Astrocyte (in vitro differentiated cells and primary cell): Measurements from ENCODE around the gene CXADR. TPM values are rescaled to one million over a fixed set of nuclear protein-coding genes. Genes with fewer than 3 reads are reported as not detected.
A peak's percentile ranks its signal among the peaks of the same experiment; 100 is the strongest.
"Not testable (repeated sequence)": the region's sequence is repeated elsewhere in the genome, so short reads cannot be mapped to it uniquely, and the experiment has no call there.

ENCODE experiments used
- DNase-seq: peaks from one replicate; pipeline ENCODE4 v3.0.0-alpha.2; 2010; ENCODE audit warnings: low read depth
- FAIRE-seq: peaks from 2 replicates; lab custom pipeline; 2011; peaks lifted over from hg19 to GRCh38; lab: Jason Lieb, UNC
- H2AFZ ChIP-seq: 2 replicates; pipeline ENCODE4 v1.6.0; 2012; ENCODE audit warnings: low read depth, low read length, inconsistent platforms
- H3K27ac ChIP-seq: 2 replicates; pipeline ENCODE4 v1.5.1; 2011; ENCODE audit warnings: low read depth, low read length, inconsistent platforms
- H3K27me3 ChIP-seq: 2 replicates; pipeline ENCODE4 v1.6.0; 2011; ENCODE audit warnings: low read length, inconsistent platforms; ENCODE audit not compliant: insufficient read depth
- H3K36me3 ChIP-seq: 2 replicates; pipeline ENCODE4 v1.5.1; 2011; ENCODE audit warnings: low read length, inconsistent platforms; ENCODE audit not compliant: insufficient read depth
- H3K4me1 ChIP-seq: 2 replicates; pipeline ENCODE4 v1.5.1; 2011; ENCODE audit warnings: low read length, inconsistent platforms; ENCODE audit not compliant: insufficient read depth
- H3K4me2 ChIP-seq: 2 replicates; pipeline ENCODE4 v1.6.0; 2012; ENCODE audit warnings: low read length, inconsistent platforms
- H3K4me3 ChIP-seq: 2 replicates; pipeline ENCODE4 v1.5.1; 2011; ENCODE audit warnings: low read depth, mild to moderate bottlenecking, low read length, inconsistent platforms; ENCODE audit not compliant: insufficient read depth
- H3K79me2 ChIP-seq: 2 replicates; pipeline ENCODE4 v1.6.0; 2012; ENCODE audit warnings: mild to moderate bottlenecking, low read length, inconsistent platforms; ENCODE audit not compliant: insufficient read depth
- H3K9ac ChIP-seq: 2 replicates; pipeline ENCODE4 v1.6.0; 2012; ENCODE audit warnings: mild to moderate bottlenecking, low read length, inconsistent platforms
- H3K9me3 ChIP-seq: 2 replicates; pipeline ENCODE4 v1.5.1; 2012; ENCODE audit warnings: low read depth, mild to moderate bottlenecking, low read length, inconsistent platforms; ENCODE audit not compliant: insufficient read depth
- H4K20me1 ChIP-seq: 2 replicates; pipeline ENCODE4 v1.6.0; 2012; ENCODE audit warnings: low read length, inconsistent platforms; ENCODE audit not compliant: insufficient read depth
- H3K27ac Mint-ChIP-seq: one replicate; pipeline ENCODE4 v1.8.0; 2021; ENCODE audit warnings: mild to moderate bottlenecking, mixed read lengths; ENCODE audit not compliant: unreplicated experiment
- H3K27me3 Mint-ChIP-seq: one replicate; pipeline ENCODE4 v1.8.0; 2021; ENCODE audit warnings: low read depth, mixed read lengths; ENCODE audit not compliant: unreplicated experiment
- H3K36me3 Mint-ChIP-seq: one replicate; pipeline ENCODE4 v1.8.0; 2021; ENCODE audit warnings: low read depth, mixed read lengths; ENCODE audit not compliant: unreplicated experiment
- H3K4me1 Mint-ChIP-seq: one replicate; pipeline ENCODE4 v1.8.0; 2021; ENCODE audit warnings: low read depth, mixed read lengths; ENCODE audit not compliant: unreplicated experiment
- H3K4me3 Mint-ChIP-seq: one replicate; pipeline ENCODE4 v1.8.0; 2021; ENCODE audit warnings: mild to moderate bottlenecking, moderate library complexity, mixed read lengths; ENCODE audit not compliant: unreplicated experiment
- H3K9me3 Mint-ChIP-seq: one replicate; pipeline ENCODE4 v1.8.0; 2021; ENCODE audit warnings: mild to moderate bottlenecking, mixed read lengths; ENCODE audit not compliant: unreplicated experiment
- CTCF ChIP-seq: IDR thresholded peaks from 2 replicates; pipeline ENCODE4 v1.5.1; 2011; ENCODE audit warnings: low read depth, mild to moderate bottlenecking, inconsistent platforms, low read length, moderate library complexity; ENCODE audit not compliant: insufficient read depth
- EZH2 ChIP-seq: IDR thresholded peaks from 2 replicates; pipeline ENCODE4 v1.6.1; 2012; ENCODE audit warnings: mild to moderate bottlenecking, low read length, inconsistent platforms; ENCODE audit not compliant: insufficient read depth
- total RNA-seq: library from RNA; stranded (reverse); gene quantifications from 2 replicates; pipeline ENCODE4 v1.2.1, GENCODE V29; 2021

Gene CXADR
- total RNA-seq, 1 donor from 2014 or later: 30.6 TPM

GRCh38 chr21:17514124-17514845 lies 1.4 kb downstream of the CXADR start:
- Mint-ChIP-seq H3K4me3 (peak overlapping the region; percentile 91), H3K36me3 (no peaks in the 10 kb centered on the region), H3K27ac (peak overlapping the region; percentile 96), H3K27me3 (no peaks in the 10 kb centered on the region), H3K9me3 (no peaks in the 10 kb centered on the region), H3K4me1 (peaks cover 15% of the 10 kb centered on the region)
- no peaks in the 10 kb centered on the region for H3K9me3 ChIP-seq
- TF ChIP-seq CTCF: no peak
- TF ChIP-seq EZH2: no peak
- no peak for FAIRE-seq
- no peaks in the 10 kb centered on the region for H3K79me2 ChIP-seq
- peak; percentile 53 for DNase-seq
- H3K36me3 ChIP-seq: no peaks in the 10 kb centered on the region
- peak overlapping the region; percentile 93 for H2AFZ ChIP-seq
- H3K27ac ChIP-seq: no peak overlapping the region
- H3K4me3 ChIP-seq: peak overlapping the region; percentile 78
- H3K9ac ChIP-seq: peak overlapping the region; percentile 66
- no peaks in the 10 kb centered on the region for H4K20me1 ChIP-seq
- H3K4me2 ChIP-seq: peak overlapping the region; percentile 99
- peaks cover 22% of the 10 kb centered on the region for H3K4me1 ChIP-seq
- H3K27me3 ChIP-seq: peaks cover 21% of the 10 kb centered on the region

GRCh38 chr21:17517008-17517407 lies 4.2 kb downstream of the CXADR start:
- not testable (repeated sequence) for H3K9me3 ChIP-seq, H3K27ac Mint-ChIP-seq, FAIRE-seq, H3K27ac ChIP-seq, H3K79me2 ChIP-seq, DNase-seq, H3K9me3 Mint-ChIP-seq, H4K20me1 ChIP-seq, H2AFZ ChIP-seq, H3K36me3 Mint-ChIP-seq, H3K36me3 ChIP-seq, H3K4me3 Mint-ChIP-seq, H3K9ac ChIP-seq, H3K4me3 ChIP-seq, H3K4me2 ChIP-seq, H3K27me3 Mint-ChIP-seq
- peaks cover 14% of the 10 kb centered on the region for H3K4me1 Mint-ChIP-seq
- peaks cover 13% of the 10 kb centered on the region for H3K27me3 ChIP-seq
- H3K4me1 ChIP-seq: peaks cover 17% of the 10 kb centered on the region

GRCh38 chr21:17519208-17519738 lies 6.4 kb downstream of the CXADR start:
- no peaks in the 10 kb centered on the region for H4K20me1 ChIP-seq
- H3K9me3 Mint-ChIP-seq: no peaks in the 10 kb centered on the region
- no peak for DNase-seq
- H3K4me1 ChIP-seq: peaks cover under 1% of the 10 kb centered on the region
- no peak for FAIRE-seq
- H3K36me3 Mint-ChIP-seq: no peaks in the 10 kb centered on the region
- H3K27ac ChIP-seq: no peak overlapping the region
- no peak overlapping the region for H3K4me2 ChIP-seq
- H3K27me3 ChIP-seq: peaks cover 2% of the 10 kb centered on the region
- H3K4me3 ChIP-seq: no peak overlapping the region
- no peaks in the 10 kb centered on the region for H3K9me3 ChIP-seq
- no peaks in the 10 kb centered on the region for H3K27me3 Mint-ChIP-seq
- no peak overlapping the region for H3K4me3 Mint-ChIP-seq
- no peaks in the 10 kb centered on the region for H3K36me3 ChIP-seq
- H3K27ac Mint-ChIP-seq: no peak overlapping the region
- H3K4me1 Mint-ChIP-seq: peaks cover 5% of the 10 kb centered on the region
- no peak overlapping the region for H3K9ac ChIP-seq
- TF ChIP-seq EZH2 (no peak), CTCF (no peak)
- no peak overlapping the region for H2AFZ ChIP-seq
- no peaks in the 10 kb centered on the region for H3K79me2 ChIP-seq
